OCI-M1 (cell line): ENCODE data around the gene CLCF1.
"Not testable (repeated sequence)": the region's sequence is repeated elsewhere in the genome, so short reads cannot be mapped to it uniquely, and the experiment has no call there.

Source experiments
- DNase-seq: peaks from one replicate; lab custom pipeline; 2025; lab: John Stamatoyannopoulos, UW

The CLCF1 gene

GRCh38 chr11:67322049-67322448 lies 51.3 kb downstream of the CLCF1 start:
- DNase-seq = no peak

GRCh38 chr11:67321313-67321871 lies 52.0 kb downstream of the CLCF1 start:
- DNase-seq = peak; percentile 50

GRCh38 chr11:67320691-67321090 lies 52.7 kb downstream of the CLCF1 start:
- DNase-seq = no peak

DNA sequence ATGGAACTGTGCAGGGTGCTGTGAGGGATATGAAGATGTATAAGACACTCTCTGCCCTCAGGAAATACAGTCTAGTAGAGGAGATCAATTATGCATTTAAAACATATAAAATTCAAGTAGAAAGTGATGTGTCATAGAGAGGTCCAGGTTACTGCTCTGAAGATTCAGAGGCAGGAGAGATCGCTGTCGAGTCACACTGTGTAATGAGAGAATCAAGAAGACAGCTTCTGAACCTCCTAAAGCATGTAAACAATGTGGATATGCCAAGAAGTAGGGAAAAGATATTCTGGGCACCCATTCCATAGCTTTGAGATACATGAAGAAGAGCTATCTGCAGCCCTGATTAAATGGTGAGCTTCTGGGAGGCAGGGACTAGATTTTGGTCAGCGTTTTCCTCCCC lies 53.4 kb downstream of the CLCF1 start:
- DNase-seq = no peak

DNA sequence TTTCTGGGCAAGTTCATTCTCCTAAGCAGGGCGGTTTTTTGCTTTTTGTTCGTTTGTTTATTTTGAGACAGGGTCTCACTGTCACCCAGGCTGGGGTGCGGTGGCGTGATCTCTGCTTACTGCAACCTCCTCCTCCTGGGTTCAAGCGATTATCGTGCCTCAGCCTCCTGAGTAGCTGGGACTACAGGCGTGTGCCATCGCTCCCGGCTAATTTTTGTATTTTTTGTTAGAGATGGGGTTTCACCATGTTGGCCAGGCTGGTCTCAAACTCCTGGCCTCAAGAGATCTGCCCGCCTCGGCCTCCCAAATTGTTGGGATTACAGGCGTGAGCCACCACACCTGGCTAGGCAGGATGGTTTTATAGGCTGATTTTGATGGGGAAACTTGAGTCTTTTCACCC lies 54.5 kb downstream of the CLCF1 start:
- DNase-seq = not testable (repeated sequence)

- DNase-seq = peak; percentile 18
These were observed 55.4 kb downstream of the CLCF1 start for GRCh38 chr11:67317888-67318555.

GRCh38 chr11:67317205-67317887 lies 56.1 kb downstream of the CLCF1 start:
- DNase-seq = peak; percentile 98

GRCh38 chr11:67316882-67317204 lies 56.6 kb downstream of the CLCF1 start:
- no peak for DNase-seq

- no peak for DNase-seq
These were observed 58.0 kb downstream of the CLCF1 start for GRCh38 chr11:67315325-67315909.

- DNase-seq = no peak
These were observed 59.2 kb downstream of the CLCF1 start for GRCh38 chr11:67314218-67314617.
